ENCODE measurements around the gene UBXN11.

Gene UBXN11

GRCh38 chr1:26282401-26282918 lies 24.0 kb downstream of the UBXN11 start:
- TF ChIP-seq RAD21 (IDR thresholded peaks at IDR 0.05; ENCODE audit: low read depth) (no peak), TCF12 (IDR thresholded peaks at IDR 0.05; ENCODE audit: low read depth) (no peak), ZBTB7A (IDR thresholded peaks at IDR 0.05; ENCODE audit: low read depth) (no peak), EGR1 (IDR thresholded peaks at IDR 0.05) (no peak), USF1 (IDR thresholded peaks at IDR 0.05) (no peak), MAX (IDR thresholded peaks at IDR 0.05) (no peak), EP300 (IDR thresholded peaks at IDR 0.05; ENCODE audit: borderline replicate concordance) (no peak), NFIC (IDR thresholded peaks at IDR 0.05) (no peak), FOXM1 (IDR thresholded peaks at IDR 0.05; ENCODE audit: borderline replicate concordance, low read depth) (no peak), REST (IDR thresholded peaks at IDR 0.05; ENCODE audit: low read depth) (no peak), CEBPB (IDR thresholded peaks at IDR 0.05) (no peak), TAF1 (IDR thresholded peaks at IDR 0.05; ENCODE audit: low read depth) (no peak), CREB1 (IDR thresholded peaks at IDR 0.05; ENCODE audit: low read depth) (no peak), YY1 (IDR thresholded peaks at IDR 0.05; ENCODE audit: low read depth) (no peak), TEAD4 (IDR thresholded peaks at IDR 0.05) (no peak)

- TF ChIP-seq EGR1 (IDR thresholded peaks at IDR 0.05) = no peak
- no peak for TF ChIP-seq USF1 (IDR thresholded peaks at IDR 0.05)
- no peak for TF ChIP-seq ZBTB7A (IDR thresholded peaks at IDR 0.05; ENCODE audit: low read depth)
Observed at GRCh38 chr1:26281971-26282370, 24.5 kb downstream of the UBXN11 start.

- TF ChIP-seq CEBPB (IDR thresholded peaks at IDR 0.05) (no peak), USF1 (IDR thresholded peaks at IDR 0.05) (no peak), NFIC (IDR thresholded peaks at IDR 0.05) (no peak), TAF1 (IDR thresholded peaks at IDR 0.05; ENCODE audit: low read depth) (no peak), TEAD4 (IDR thresholded peaks at IDR 0.05) (no peak), FOXM1 (IDR thresholded peaks at IDR 0.05; ENCODE audit: borderline replicate concordance, low read depth) (no peak)
Observed at GRCh38 chr1:26281091-26281958, 25.1 kb downstream of the UBXN11 start.

- no peak for TF ChIP-seq EGR1 (IDR thresholded peaks at IDR 0.05)
- no peak for TF ChIP-seq CEBPB (IDR thresholded peaks at IDR 0.05)
- no peak for TF ChIP-seq MAX (IDR thresholded peaks at IDR 0.05)
- TF ChIP-seq ZBTB7A (IDR thresholded peaks at IDR 0.05; ENCODE audit: low read depth) = no peak
- no peak for TF ChIP-seq RAD21 (IDR thresholded peaks at IDR 0.05; ENCODE audit: low read depth)
- no peak for TF ChIP-seq REST (IDR thresholded peaks at IDR 0.05; ENCODE audit: low read depth)
- TF ChIP-seq NFIC (IDR thresholded peaks at IDR 0.05) = no peak
Observed at GRCh38 chr1:26280333-26281042, 25.9 kb downstream of the UBXN11 start.

- TF ChIP-seq MAX (IDR thresholded peaks at IDR 0.05) (peak; percentile 89), EP300 (IDR thresholded peaks at IDR 0.05; ENCODE audit: borderline replicate concordance) (no peak), CREB1 (IDR thresholded peaks at IDR 0.05; ENCODE audit: low read depth) (peak; percentile 24; the same call in 1 of the 2 replicates), YY1 (IDR thresholded peaks at IDR 0.05; ENCODE audit: low read depth) (peak; percentile 30; the same call in 1 of the 2 replicates), RAD21 (IDR thresholded peaks at IDR 0.05; ENCODE audit: low read depth) (no peak), EGR1 (IDR thresholded peaks at IDR 0.05) (no peak), TAF1 (IDR thresholded peaks at IDR 0.05; ENCODE audit: low read depth) (peak; percentile 56; the same call in 1 of the 2 replicates), NFIC (IDR thresholded peaks at IDR 0.05) (no peak; the same call in 1 of the 2 replicates), TCF12 (IDR thresholded peaks at IDR 0.05; ENCODE audit: low read depth) (no peak; the same call in 1 of the 2 replicates), ZBTB7A (IDR thresholded peaks at IDR 0.05; ENCODE audit: low read depth) (peak; percentile 78; the same call in 1 of the 2 replicates), USF1 (IDR thresholded peaks at IDR 0.05) (no peak), CEBPB (IDR thresholded peaks at IDR 0.05) (no peak), REST (IDR thresholded peaks at IDR 0.05; ENCODE audit: low read depth) (no peak)
Observed at GRCh38 chr1:26279456-26280332, 26.7 kb downstream of the UBXN11 start, which contains the start of gene SH3BGRL3. Gene SH3BGRL3 (plus strand): TSS chr1:26280086. CDS start chr1:26280156, 70 bp downstream.

Measured in Ishikawa (cell line).